Measurements from ENCODE around the gene MLANA.

MLANA gene

GRCh38 chr9:5899292-5899691, 8.6 kb downstream of the MLANA start:
- no peak for DNase-seq (ENCODE audit: low read depth in 2 of 2, low spot score in 1 of 2)

GRCh38 chr9:5900622-5901021, 9.9 kb downstream of the MLANA start:
- no peak for DNase-seq (ENCODE audit: low read depth in 2 of 2, low spot score in 1 of 2)

- DNase-seq (ENCODE audit: low read depth in 2 of 2, low spot score in 1 of 2) = no peak
Observed at GRCh38 chr9:5902377-5902776, 11.7 kb downstream of the MLANA start.

GRCh38 chr9:5908918-5909317, 18.2 kb downstream of the MLANA start:
- DNase-seq (ENCODE audit: low read depth in 2 of 2, low spot score in 1 of 2) = no peak

- no peak for DNase-seq (ENCODE audit: low read depth in 2 of 2, low spot score in 1 of 2)
Observed at GRCh38 chr9:5909976-5910375, 19.3 kb downstream of the MLANA start.

GRCh38 chr9:5910413-5911057, 19.8 kb downstream of the MLANA start:
- DNase-seq (ENCODE audit: low read depth in 2 of 2, low spot score in 1 of 2) = no peak

GRCh38 chr9:5915438-5915837, 24.7 kb downstream of the MLANA start:
- no peak for DNase-seq (ENCODE audit: low read depth in 2 of 2, low spot score in 1 of 2)

- DNase-seq (ENCODE audit: low read depth in 2 of 2, low spot score in 1 of 2) = no peak
Observed at GRCh38 chr9:5917273-5917672, 26.6 kb downstream of the MLANA start.

GRCh38 chr9:5917888-5918287, 27.2 kb downstream of the MLANA start:
- no peak for DNase-seq (ENCODE audit: low read depth in 2 of 2, low spot score in 1 of 2)

GRCh38 chr9:5918460-5918859, 27.8 kb downstream of the MLANA start:
- DNase-seq (ENCODE audit: low read depth in 2 of 2, low spot score in 1 of 2) = no peak

GRCh38 chr9:5920860-5921328, 30.2 kb downstream of the MLANA start:
- DNase-seq (ENCODE audit: low read depth in 2 of 2, low spot score in 1 of 2) = no peak

GRCh38 chr9:5922192-5922591, 31.5 kb downstream of the MLANA start:
- DNase-seq (ENCODE audit: low read depth in 2 of 2, low spot score in 1 of 2) = no peak

GRCh38 chr9:5931657-5932056, 41.0 kb downstream of the MLANA start:
- DNase-seq (ENCODE audit: low read depth in 2 of 2, low spot score in 1 of 2) = no peak

- no peak for DNase-seq (ENCODE audit: low read depth in 2 of 2, low spot score in 1 of 2)
Observed at GRCh38 chr9:5938449-5938848, 47.8 kb downstream of the MLANA start.

- DNase-seq (ENCODE audit: low read depth in 2 of 2, low spot score in 1 of 2) = no peak
Observed at GRCh38 chr9:5939530-5939929, 48.8 kb downstream of the MLANA start.

GRCh38 chr9:5941214-5941613, 50.5 kb downstream of the MLANA start:
- no peak for DNase-seq (ENCODE audit: low read depth in 2 of 2, low spot score in 1 of 2)

GRCh38 chr9:5945112-5945511, 54.4 kb downstream of the MLANA start:
- no peak for DNase-seq (ENCODE audit: low read depth in 2 of 2, low spot score in 1 of 2)

- DNase-seq (ENCODE audit: low read depth in 2 of 2, low spot score in 1 of 2) = no peak
Observed at GRCh38 chr9:5947912-5948311, 57.2 kb downstream of the MLANA start.

- no peak for DNase-seq (ENCODE audit: low read depth in 2 of 2, low spot score in 1 of 2)
Observed at GRCh38 chr9:5949103-5949699, 58.5 kb downstream of the MLANA start.

- DNase-seq (ENCODE audit: low read depth in 2 of 2, low spot score in 1 of 2) = no peak
Observed at GRCh38 chr9:5950261-5950660, 59.6 kb downstream of the MLANA start.

GRCh38 chr9:5951686-5952211, 61.1 kb downstream of the MLANA start:
- DNase-seq (ENCODE audit: low read depth in 2 of 2, low spot score in 1 of 2) = no peak

GRCh38 chr9:5953743-5954707, 63.3 kb downstream of the MLANA start:
- DNase-seq (ENCODE audit: low read depth in 2 of 2, low spot score in 1 of 2) = no peak

All from stimulated activated CD8-positive, alpha-beta memory T cell treated with anti-CD3 and anti-CD28 coated beads, Interleukin-4, amount 100 ng/mL, for 4 hours (primary cell).